ENCODE data around the gene SEC16A.
A peak's percentile ranks its signal among the peaks of the same experiment; 100 is the strongest.

SEC16A gene, protein sequence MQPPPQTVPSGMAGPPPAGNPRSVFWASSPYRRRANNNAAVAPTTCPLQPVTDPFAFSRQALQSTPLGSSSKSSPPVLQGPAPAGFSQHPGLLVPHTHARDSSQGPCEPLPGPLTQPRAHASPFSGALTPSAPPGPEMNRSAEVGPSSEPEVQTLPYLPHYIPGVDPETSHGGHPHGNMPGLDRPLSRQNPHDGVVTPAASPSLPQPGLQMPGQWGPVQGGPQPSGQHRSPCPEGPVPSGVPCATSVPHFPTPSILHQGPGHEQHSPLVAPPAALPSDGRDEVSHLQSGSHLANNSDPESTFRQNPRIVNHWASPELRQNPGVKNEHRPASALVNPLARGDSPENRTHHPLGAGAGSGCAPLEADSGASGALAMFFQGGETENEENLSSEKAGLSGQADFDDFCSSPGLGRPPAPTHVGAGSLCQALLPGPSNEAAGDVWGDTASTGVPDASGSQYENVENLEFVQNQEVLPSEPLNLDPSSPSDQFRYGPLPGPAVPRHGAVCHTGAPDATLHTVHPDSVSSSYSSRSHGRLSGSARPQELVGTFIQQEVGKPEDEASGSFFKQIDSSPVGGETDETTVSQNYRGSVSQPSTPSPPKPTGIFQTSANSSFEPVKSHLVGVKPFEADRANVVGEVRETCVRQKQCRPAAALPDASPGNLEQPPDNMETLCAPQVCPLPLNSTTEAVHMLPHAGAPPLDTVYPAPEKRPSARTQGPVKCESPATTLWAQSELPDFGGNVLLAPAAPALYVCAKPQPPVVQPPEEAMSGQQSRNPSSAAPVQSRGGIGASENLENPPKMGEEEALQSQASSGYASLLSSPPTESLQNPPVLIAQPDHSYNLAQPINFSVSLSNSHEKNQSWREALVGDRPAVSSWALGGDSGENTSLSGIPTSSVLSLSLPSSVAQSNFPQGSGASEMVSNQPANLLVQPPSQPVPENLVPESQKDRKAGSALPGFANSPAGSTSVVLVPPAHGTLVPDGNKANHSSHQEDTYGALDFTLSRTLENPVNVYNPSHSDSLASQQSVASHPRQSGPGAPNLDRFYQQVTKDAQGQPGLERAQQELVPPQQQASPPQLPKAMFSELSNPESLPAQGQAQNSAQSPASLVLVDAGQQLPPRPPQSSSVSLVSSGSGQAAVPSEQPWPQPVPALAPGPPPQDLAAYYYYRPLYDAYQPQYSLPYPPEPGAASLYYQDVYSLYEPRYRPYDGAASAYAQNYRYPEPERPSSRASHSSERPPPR (N-terminal part only)

DNA sequence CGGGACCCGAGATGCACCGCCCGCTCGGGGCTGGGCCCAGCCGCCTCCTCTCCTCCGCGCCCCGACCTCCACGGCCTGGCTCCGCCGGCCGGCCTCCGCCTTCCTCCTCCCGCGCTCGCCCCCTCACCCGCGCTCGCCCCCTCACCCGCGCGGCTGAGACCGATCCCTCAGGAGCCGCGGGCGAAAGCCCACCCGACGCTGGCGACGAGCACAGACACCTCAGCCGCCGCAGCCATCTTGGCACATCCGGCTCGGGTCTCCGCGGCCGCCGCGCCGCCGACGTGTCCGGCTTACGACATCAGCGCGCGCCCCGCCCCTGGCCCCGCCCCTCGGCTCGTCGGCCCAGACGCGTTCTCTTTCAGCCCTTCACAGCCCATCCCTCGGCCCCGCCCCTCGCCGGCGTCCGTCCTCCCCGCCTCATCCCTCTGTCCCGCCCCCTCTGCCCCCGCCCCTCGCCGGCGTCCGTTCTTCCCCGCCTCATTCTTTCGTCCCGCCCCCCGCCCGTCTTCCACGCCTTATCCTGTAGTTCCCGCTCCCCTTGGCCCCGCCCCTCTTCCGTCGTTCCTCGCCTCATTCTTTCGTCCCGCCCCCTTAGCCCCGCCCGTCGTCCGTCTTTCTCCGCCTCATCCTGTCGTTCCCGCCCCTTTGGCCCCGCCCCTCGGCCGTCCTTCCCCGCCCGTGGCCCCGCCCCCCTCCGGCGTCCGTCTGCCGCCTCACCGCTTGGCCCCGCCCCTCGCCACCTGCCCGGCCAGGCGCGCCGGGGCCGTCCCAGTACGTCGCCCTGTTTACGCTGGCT lies at the start of gene SEC16A:
Gene SEC16A, minus strand, starts transcription at position 248 of the 796 bp plus-strand sequence. CDS start 5,425 bp downstream, outside the sequence.
- DNase-seq (ENCODE audit: extremely low read depth in 1 of 2, low read depth in 1 of 2) = peak; percentile 97 to 100

DNA sequence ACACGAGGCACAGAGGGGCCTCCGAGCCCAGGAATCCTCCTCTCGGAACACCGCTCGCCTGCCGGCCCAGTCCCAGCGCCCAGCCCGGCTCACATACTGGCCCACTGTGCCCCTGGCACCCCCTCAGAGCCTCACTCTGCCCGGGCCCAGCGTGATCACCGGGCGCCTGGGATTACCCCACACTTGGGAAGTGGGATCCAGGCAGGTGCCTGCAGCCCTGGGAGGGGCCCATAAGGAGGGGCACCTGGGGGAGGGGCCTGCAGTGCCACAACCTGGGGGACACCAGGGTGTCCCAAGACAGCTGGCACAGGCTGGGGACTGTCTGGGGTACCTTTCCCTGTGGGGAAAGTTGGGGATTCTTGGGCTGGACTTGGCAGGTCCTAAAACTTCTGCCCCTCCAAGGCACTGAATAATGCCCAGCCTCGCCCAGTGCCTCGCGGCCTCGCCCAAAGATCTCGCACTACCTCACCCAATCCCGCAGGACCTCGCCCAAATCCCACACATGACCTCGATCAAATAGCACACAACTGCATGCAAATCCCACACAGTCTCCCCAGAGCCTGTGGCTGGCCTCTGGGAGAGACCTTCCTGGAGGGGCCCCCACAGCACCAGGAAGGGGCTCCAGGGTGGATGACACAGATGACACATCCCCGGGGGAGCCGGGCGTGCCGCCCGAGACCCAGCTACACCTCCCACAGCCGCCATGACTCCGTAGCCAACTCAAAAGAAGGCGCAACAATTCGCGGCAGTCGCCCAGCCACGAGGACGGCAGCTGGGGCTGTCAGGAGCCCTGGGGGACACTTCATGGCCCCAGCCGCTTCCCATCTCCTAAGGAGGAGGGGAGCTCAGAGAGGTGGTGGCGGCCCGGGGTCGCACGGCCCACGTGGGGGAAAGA lies 49.3 kb upstream of the SEC16A start:
- DNase-seq (ENCODE audit: extremely low read depth in 1 of 2, low read depth in 1 of 2) = no peak

DNA sequence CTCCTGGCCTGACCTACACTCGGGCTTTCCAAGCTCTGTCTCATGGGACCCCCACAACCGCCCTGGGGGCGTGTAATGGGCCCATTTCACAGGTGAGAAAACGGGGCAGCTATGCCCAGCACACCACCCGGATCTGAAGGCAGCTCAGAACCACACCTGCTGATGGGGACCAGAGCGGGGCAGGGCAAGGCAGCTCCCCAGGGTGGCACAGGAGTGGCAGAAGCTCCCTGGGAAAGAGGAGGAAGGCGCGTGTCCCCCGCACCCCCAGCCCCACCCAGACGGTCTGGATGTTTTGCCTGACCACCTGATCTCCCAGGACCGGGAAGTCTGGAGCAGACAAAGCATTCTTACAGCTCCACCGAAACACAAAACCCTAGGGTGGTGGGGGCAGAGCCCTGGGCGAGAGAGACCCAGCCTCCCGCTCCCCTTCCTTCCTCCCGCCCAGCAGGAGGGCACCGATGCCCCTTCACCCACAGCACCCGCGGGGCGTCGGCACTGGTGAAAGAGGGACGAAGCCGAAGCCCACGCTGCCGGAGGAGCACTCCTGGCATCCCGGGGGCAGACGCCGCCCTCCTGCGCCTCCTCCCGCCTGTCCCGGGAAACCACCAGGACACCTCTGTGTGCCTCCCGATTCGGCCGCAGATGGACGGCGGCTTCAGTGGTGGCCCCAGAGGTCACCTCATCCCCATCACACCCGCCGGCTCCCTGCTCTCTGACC lies 48.5 kb upstream of the SEC16A start:
- no peak for DNase-seq (ENCODE audit: extremely low read depth in 1 of 2, low read depth in 1 of 2)

DNA sequence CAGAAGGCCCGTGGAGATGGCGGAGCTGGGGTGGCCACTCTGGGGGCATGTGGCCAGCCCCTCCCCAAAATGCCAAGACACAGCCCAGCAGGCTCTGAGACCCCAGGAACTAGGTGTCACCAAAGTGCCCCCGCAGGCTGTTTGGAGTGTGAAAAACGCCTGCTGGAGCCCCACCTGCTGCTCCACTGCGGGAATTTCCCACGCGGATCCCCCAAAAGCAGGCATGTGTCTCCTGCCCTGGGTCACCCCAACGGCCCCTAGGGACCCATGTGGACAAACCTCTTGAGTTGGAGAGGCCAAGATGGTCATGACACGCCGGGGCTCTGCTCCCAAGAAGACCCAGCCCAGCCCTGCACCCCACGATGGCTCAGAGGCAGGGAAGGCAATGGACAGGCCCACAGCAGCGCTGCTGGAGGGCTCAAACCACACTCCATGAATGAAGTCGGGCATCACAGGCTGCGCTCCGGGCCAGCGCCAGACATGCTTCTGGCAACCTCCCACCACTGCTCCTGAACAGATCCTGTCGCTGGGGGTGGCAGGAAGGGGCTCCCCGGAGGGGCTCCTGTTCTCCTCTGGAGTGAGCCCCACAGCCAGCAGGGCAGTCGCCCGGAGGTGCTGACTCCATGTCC lies 47.7 kb upstream of the SEC16A start:
- DNase-seq (ENCODE audit: extremely low read depth in 1 of 2, low read depth in 1 of 2) = no peak

DNA sequence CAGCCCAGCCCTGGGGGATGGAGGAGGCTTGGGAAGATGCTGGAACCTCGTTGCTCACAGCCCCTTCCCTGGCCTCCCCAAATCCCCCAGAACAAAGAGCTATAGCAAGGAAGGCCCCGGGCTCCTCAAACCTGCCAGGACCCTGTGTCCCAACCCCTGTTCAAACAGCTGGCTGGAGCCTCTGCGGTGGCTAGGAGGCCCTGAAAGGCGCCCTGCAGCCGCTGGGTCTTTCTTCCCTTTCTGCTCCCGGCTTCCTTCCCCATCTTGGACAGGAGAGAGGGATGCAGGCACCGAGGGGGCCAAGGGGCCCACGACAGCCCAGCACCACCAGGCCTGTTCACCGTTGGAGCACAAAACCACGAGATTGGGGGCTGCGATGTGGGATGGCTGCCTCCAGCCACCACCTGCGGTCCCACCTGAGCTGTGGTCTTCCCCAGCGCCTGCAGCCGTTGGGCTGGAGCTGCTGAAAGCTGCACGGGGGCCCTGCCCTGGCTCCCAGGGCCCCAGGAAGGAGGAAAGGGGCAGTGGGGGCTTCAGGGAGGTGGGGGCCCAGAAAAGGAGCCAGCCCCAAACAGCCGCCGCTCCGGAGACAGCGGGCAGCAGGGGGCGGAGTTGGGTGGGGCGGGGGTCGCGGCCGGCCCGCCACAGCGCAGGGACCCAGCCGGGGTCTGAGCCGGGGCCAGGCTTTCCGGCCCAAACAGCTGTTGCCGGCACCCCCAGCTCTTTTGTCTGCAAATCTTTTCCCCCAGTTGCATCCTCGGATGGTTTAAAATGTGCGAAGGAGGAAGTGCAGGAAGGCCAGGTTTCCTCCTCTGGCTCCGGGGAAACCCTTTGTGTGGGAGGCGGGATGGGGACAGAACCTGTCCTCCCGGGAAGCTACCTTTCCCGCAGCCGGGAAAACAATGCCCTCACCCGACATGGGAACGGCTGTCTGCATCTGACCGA lies 46.9 kb upstream of the SEC16A start:
- DNase-seq (ENCODE audit: extremely low read depth in 1 of 2, low read depth in 1 of 2) = no peak

DNA sequence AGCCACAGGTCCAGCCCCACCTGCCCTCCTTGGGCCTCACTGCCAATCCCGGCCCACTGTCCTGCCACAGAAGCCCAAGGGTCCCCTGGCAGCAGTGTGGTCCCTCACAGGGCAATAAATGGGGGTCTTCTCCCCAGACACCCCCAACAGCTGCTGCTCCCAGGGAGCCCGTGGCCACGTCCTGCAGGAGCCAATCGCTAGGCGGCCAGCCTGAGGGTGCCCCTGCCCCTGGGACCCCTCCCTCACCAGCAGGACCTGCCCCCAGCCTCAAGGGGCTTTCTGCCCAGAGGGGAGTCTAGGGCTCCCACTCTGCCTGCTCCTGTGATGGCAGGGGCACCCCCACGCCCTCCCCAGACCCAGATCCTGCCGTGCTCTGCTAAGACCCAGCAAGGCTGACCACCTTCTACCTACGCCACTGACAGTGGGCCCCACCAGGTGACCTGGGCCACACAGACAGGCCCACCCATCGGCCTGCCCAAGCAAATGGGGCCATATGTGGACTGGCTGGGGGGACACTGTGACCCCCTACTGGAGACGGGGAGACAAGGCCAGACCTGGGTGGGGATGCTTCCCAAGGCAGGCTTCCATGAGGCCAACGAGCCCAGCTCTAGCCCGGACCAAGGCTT lies 46.0 kb upstream of the SEC16A start:
- DNase-seq (ENCODE audit: extremely low read depth in 1 of 2, low read depth in 1 of 2) = no peak

DNA sequence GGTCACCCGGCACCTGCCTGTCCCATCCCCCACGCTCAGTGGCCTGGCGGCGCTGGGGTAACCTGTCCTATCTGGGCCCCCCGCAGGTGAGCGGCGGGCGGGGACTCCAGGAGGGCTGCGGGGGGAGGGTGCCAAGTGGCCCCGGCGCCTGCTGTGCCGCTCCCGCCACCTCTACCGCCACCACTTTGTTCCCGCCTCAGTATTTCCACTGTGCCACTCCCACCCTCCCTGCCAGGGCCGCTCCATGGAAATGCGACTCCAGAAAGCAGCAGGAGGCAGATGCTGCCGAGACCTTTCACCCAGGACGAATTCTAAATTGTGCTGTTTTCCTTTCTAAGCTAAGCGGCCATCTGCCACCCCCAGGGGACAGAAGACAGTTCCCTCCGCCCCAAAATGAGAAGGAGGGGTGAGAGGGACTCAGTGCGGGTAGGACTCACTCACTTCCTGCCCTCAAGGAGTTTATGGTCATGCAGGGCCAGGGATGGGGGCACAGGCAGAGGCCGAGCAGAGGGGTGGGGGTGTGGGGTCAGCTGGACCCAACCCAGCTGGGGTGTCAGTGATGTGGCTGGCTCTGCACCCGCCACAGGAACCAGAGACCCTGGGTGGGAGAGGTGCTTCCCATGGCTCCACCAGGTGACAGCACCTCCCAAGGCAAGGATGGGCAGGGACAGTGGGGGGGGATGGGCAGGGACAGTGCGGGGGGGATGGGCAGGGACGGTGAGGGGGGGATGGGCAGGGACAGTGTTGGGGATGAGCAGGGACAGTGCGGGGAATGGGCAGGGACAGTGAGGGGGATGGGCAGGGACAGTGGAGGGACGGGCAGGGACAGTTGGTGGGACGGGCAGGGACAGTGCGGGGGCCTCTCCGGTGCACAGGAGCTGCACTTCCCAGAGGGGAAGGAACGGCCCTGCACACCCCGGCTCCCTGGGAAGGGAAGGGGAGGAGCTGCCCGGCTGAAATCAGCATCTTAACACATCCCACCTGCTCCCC lies 45.2 kb upstream of the SEC16A start:
- DNase-seq (ENCODE audit: extremely low read depth in 1 of 2, low read depth in 1 of 2) = no peak

DNA sequence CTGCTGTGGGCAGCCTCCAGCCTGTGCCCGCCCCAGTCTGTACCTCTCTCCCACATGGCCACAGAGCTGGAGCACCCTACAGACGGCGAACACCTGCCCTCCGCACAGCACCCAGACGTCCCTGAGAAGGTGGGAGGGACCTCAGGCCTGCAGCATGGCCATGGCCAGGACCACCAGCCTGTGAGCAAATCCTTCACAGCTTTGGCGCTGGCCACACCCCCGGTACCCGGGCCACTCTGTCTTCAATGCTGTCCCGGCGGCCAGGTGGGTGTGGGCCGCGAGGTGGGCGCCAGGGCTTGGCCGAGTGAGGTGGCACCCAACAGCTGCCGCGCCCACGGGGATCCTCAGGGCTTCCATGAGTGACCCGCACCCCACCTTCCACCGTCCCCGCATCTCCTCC lies 44.3 kb upstream of the SEC16A start:
- DNase-seq (ENCODE audit: extremely low read depth in 1 of 2, low read depth in 1 of 2) = no peak

DNA sequence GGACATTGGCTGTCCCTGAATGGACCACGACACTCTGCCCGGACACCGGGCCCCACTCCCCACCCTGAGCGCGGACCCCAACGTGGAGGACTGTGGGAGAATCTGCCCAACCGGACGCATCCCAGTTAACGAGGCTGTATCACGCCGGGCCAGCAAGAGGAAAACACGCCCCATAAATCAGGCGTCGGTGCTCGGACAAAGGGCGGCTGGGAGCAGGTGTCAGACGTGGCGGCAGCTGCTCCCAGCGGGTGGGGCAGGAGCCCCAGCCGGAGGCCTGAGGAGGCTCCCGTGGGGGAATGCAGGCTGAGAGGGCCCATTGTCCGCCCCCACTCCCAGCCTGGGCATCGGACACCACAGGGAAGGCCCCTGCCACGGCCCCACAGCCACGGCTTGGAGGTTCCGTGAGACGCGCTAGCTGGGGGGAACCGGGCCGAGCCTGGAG lies 43.8 kb upstream of the SEC16A start:
- DNase-seq (ENCODE audit: extremely low read depth in 1 of 2, low read depth in 1 of 2) = no peak

DNA sequence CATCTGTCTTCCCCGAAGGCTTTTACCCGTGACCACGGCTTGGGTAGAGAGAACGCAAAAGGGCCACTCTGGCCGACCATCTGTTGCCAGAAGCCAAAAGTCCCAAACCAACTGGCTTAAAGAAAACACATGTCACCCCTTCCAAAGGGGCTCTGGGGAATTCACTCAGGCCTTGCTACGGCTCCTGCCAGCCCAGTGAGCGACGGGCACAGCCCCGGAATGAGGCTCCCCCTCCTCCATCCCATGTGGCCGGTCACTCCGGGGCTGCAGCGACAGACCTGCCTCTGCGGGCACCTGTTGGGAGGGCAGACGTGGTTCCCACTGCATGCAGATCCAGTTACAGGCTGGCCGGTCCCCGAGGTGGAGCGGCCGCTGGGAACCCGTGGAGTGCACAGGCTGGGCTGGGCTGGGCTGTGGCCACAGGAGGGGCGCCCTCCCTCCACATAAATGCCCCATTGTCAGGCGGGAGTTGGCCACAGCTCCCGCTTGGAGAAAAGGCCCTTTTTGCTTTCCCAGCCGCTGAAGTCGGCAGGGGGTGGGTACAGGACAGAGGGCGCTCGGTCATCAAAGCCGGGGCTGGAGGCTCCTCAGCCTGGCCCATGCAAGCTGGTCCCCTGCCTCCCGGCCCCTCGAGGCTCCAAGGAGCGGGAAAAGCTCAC lies 43.1 kb upstream of the SEC16A start:
- DNase-seq (ENCODE audit: extremely low read depth in 1 of 2, low read depth in 1 of 2) = no peak

DNA sequence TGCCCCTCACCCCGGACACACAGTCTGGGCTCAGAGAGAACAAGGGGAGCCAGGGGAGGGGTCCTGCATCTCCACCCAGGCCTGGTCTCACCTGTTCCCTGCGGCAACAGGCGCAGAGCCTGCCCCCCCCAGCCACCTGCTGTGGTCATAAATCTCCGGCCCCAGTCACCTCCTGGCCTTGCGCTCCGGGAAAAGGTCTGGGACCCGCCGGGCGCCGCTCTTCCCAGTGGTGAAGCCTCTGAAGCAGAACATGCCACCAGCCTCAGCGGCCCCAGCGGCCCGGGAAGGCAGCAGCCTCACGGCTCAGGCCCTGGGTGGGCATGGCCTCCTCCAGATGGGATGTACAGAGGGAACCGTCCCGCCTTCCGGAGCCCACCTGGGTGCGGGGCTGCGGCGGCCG lies 42.4 kb upstream of the SEC16A start:
- DNase-seq (ENCODE audit: extremely low read depth in 1 of 2, low read depth in 1 of 2) = no peak

DNA sequence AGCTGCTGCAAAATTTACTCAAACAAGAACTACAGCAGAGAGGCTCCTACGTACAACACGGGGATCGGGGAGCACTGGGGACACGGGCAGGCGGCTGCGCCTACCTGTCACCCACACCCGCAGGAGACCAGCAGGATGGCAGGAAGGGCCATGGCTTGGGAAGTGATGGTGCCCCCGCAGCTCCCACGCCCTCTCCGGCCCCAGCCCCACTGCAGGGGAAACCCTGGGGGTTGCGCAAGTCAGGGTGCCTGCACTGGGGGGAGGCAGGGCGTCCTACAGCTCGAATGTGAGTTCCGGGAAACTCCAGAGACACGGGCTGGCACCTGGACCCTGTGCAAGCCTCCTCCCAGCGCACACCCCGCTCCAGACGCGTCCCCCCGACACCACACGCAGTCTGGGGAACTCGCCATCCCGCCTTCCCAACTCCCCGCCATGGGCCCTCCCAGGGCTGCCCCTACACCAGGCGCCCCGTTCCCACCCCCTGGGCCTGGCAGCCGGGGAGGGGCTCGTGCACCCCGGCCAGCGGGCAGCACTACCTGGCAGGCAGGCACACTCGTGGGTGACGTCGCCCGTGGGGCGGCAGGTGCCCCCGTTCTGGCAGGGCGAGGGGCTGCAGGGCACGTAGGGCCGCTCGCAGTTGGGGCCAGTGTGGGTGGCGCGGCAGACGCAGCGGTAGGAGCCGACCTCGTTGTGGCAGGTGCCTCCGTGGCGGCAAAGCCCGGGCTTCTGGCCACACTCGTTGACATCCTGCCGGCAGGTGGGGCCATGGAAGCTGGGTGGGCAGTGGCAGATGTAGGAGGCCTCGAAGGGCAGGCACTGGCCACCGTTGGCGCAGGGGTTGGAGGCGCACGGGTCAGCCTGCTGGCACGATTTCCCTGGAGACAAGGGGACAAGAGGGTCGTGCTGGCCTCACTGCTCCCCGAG lies 39.7 kb upstream of the SEC16A start:
- no peak for DNase-seq (ENCODE audit: extremely low read depth in 1 of 2, low read depth in 1 of 2)

DNA sequence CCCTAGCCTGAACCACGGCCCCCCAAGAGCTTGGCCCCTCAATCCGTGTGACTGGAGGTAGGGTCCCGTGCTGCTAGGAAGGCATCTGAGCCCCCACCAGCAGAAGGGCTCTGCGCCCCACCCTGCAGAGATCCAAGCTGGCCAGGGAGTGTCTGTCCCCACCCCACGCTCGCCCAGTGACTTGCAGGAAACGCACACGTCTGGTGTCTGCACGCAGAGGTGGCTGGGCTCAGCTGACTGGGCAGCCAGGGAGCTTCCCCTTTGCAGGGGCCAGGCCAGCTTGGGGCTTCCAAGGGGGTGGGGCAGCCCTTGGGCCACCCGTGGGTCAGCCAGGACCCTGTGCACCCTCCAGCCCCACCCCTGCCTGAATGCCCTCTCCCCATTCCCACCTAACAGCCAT lies 38.7 kb upstream of the SEC16A start:
- no peak for DNase-seq (ENCODE audit: extremely low read depth in 1 of 2, low read depth in 1 of 2)

DNA sequence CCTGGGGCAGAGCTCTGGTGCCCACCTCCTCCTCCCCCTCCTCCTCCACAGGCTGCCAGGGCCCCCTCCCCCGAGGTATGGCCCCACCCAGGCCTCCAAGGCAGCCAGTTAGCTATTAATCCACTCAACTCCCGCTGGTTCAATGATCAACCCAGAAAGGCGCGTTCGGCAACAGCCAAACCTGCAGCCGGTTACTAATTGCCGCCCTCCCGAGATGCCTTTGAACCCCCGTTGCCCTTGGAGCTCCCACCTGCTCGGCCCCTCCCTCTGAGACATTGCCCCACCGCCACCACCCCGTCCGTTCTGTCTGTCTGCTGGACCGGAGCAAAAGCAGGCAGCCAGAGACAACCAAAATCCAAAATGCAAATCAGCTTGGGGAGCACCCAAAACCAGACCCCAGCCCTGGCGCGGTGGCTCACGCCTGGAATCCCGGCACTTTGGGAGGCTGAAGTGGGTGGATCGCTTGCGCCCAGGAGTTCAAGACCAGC lies 37.3 kb upstream of the SEC16A start:
- DNase-seq (ENCODE audit: extremely low read depth in 1 of 2, low read depth in 1 of 2) = no peak

Data from stimulated activated CD8-positive, alpha-beta memory T cell treated with anti-CD3 and anti-CD28 coated beads, Interleukin-7, amount 100 ng/mL, for 48 hours (primary cell).